Activated CD8-positive, alpha-beta memory T cell treated with anti-CD3 and anti-CD28 coated beads for 36 hours (primary cell): ENCODE results near the gene SPTSSA. TPM values are rescaled to one million over a fixed set of nuclear protein-coding genes. Genes with fewer than 3 reads are reported as not detected.
"Not testable (repeated sequence)": the region's sequence is repeated elsewhere in the genome, so short reads cannot be mapped to it uniquely, and the experiment has no call there.

ENCODE experiments used
- CTCF ChIA-PET: fragments of 350-600 bp; sonication (Branson Sonifier 250); formaldehyde crosslinking; loops from one replicate; lab custom pipeline; 2021; ENCODE audit warnings: antibody characterized with exemption; lab: Charles Lee
- POLR2A ChIA-PET: fragments of 350-600 bp; sonication (Branson Sonifier 250); formaldehyde crosslinking; loops from one replicate; lab custom pipeline; 2021; ENCODE audit warnings: antibody characterized with exemption; lab: Charles Lee
- total RNA-seq, 2 experiments: library from RNA; stranded (reverse); gene quantifications; one replicate each; pipeline ENCODE4 v1.2.3, GENCODE V29; 2021

SPTSSA gene
- total RNA-seq, 2 experiments from 2014 or later, result 13.2 to 13.8 TPM

DNA sequence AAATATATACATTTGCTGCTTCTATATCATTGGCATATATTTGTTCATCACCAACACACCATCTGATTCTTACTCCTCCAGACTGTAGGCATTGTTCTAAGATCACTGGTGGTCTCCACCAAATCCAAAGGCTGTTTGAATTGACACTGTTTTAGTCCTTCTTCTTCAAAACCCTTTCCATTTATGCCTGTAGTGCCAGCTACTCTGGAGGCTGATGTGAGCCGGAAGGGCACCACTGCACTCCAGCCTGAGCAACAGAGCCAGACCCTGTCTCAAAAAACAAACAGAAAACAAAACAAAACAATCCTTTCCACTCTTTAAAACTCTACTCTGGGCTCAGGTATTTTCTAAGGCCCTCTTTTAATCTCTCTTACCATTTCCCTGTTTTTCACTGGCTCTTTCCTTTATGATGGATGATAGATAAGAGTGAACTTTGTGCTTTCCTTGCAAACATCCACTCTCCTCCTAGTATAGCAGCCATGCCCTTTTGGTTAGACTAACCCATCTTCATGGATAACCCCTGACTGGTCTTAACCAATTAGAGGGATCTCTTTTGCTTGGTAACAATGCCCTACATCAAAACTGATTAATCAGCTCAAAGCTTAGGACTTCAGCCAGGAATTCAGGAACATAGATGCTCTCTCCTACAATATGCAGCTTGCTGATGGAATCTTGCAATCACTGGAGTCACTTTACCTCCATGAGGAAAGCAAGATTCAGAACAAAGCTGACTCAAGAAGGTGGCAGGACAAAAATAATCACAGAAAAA, 24.9 kb downstream of the SPTSSA start:
- POLR2A ChIA-PET, result no interaction called here
- CTCF ChIA-PET, result no interaction called here

DNA sequence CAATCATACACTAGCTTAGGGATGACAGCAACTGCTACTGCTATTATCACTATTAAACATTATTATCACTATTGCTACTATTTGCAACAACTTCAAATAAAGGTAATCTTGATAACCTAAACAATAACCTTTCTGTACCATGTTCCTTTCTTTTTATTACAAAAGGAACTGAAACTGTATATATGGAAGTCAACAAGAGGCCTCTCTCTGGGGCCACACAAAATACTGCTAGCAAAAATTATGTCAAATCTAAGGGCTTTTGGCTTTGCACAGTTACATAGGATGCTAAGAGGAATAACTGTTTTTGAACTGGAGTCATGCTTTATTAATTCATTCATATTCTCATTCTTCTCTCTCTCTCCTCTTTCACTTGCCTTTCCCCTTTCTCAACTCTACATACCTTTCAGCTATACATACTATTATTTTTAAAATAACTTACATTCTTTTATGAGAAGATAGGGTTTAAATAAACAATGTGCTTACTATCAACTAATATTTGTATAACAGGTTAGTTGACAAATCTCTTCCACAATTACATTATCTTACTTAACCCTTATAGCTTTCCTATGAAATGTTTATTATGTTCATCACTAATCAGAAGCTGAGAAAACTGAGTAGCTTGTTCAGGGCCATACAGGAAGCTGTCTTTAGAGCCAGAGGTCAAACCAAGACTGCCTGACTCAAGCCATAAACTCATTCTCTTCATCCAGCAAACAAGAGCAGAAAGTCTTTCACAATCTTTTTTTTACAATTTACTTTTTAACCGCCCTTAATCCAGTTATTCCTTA, 25.7 kb downstream of the SPTSSA start:
- ChIA-PET POLR2A (no interaction called here), CTCF (no interaction called here)

DNA sequence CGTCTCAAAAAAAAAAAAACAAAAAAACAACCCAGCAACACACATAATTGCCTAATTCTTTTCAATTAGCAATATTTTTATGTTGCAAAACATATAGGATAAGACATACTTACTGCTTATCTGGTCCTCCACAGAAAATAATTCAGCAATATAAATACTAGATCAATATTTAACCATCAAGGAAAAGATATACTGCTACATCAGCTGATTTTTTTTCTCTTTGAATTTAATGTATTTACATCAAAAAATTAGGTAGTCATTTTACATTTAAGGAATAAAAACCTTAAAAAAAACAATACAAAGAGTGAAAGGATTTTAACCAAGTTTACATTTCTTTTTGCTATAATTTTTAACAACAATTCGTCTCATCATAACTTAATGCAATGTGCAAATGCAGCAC, 28.1 kb downstream of the SPTSSA start:
- ChIA-PET POLR2A (no interaction called here), CTCF (no interaction called here)

DNA sequence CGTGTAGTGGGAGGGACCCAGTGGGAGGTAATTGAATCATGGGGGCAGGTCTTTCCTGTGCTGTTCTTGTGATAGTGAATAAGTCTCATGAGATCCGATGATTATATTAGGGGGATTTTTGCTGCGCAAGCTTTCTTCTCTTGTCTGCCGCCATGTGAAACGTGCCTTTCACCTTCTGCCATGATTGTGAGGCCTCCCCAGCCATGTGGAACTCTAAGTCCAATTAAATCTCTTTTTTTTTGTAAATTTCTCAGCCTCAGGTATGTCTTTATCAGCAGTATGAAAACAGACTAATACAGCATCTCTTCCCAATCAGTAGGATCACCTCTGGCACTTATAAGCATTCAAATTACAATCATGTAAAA, 34.0 kb downstream of the SPTSSA start:
- CTCF ChIA-PET, result interaction anchor here (0.6 kb wide), 1 partner anchor 599 kb away, joined by 3 read pairs; no protein-coding TSS in a partner anchor
- POLR2A ChIA-PET, result not testable (repeated sequence)

DNA sequence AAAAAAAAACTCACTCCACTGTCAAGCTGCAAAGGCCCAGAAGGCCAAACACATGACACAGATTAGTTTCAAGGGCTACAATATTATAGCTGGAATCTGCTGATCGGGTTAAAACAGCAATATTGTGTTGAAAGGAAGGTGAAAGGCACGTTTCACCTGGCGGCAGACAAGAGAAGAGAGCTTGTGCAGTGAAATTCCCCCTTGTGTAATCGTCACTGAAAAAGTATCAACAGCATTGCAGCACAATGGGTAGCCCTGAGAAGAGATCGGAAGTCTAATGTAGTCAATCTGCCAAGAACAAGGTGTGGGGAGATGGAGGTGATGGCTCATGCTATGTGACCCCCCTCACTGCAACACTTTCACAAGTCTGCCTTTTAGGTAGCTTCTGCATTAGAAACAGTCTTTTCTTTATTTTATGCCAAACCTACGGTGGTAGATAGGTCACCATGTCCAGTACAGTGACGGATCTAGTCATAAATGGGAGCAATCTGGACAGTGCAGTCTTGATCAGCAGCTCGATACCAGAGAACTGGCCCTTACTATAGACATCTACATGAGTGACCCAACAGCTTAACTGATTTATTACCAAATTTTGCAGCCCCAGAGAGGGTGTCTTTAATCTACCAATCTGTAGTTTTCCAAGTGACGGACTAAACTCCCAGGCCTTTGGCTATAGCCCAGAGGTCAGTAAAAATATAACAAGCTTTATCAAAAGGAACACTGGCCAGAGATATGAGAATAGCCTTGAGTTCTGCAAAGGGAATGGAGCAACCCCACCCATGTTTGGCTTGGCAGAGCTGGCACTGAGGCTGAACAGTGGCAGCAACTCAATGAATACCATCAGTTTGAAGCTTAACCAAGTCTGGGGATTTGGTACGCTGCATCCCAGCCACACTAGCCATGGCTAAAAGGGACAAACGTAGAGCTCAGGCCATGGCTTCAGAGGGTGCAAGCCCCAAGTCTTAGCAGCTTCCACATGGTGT, 35.4 kb downstream of the SPTSSA start:
- CTCF ChIA-PET, result no interaction called here
- POLR2A ChIA-PET, result no interaction called here

DNA sequence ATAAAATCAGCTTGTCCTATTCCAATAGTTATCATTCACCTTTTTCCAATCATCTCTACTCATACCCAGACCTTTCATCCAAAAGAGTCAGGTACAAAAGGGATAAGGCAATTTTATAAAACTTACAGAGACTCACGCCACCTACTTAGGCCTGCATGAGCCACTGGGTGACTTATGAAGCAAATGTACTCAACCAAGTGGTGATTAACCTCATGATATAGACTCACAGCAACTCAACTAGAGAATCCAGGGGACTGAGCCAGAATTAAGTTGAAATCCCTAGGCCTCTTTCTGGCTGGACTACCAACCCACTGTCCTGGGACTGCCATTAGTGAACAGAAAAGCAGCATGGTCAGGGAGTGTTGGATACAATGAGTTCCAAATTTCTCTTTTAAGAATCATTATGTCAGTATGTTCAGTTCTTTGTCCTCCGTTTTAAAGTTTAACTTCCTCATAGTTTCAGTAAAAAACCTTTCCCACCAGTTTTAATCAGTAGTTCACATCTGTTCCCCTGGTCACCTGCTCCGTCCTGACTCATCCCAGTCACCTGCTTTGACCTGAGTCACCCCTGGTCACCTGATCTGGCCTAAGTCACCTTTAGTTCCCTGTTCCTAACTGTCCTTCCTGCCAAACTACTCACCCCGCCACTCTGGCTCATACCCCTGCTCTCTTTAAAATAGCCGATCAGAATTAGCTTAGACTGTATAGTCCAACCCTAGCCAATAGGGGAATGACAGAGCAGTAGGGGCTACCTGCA, 36.8 kb downstream of the SPTSSA start:
- CTCF ChIA-PET, result no interaction called here
- POLR2A ChIA-PET, result no interaction called here

DNA sequence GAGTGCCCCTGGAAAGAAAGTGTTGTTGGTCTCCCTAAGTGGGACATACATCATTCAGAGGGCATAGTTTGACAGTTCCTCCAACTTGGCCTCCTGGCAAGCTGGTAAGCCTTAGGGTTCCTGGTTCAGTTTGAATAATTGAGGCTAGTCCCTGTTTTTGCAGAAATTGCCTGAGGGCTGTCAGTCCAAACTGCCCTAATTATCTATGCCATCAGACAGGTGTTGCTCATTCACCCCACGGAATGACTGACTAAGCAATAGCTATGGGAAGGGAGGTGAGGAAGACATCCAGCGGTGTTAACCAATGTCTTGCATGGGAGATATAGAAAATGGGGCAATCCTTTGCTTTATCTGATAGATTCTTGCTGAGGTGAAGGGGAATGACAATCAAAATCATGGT, 37.6 kb downstream of the SPTSSA start:
- ChIA-PET POLR2A (no interaction called here), CTCF (no interaction called here)

DNA sequence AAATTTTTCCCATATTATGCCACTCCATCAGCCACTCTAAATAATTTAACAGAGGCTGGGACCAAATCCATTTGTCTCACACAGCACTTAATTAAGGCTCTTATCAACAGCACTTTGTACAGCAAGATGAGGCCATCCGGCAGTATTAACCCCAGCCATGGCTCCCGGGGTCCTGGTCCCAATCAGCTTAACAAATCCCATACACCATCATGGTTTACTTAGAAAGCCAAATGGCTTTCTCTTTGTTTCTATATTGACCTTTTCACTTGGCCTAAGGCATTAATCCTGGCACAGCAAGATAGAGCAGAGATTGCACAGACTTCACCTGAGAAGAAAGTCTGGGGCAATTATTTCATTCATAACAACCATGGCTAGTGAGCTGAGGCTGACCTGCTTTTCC, 38.6 kb downstream of the SPTSSA start:
- CTCF ChIA-PET, result no interaction called here
- POLR2A ChIA-PET, result no interaction called here

DNA sequence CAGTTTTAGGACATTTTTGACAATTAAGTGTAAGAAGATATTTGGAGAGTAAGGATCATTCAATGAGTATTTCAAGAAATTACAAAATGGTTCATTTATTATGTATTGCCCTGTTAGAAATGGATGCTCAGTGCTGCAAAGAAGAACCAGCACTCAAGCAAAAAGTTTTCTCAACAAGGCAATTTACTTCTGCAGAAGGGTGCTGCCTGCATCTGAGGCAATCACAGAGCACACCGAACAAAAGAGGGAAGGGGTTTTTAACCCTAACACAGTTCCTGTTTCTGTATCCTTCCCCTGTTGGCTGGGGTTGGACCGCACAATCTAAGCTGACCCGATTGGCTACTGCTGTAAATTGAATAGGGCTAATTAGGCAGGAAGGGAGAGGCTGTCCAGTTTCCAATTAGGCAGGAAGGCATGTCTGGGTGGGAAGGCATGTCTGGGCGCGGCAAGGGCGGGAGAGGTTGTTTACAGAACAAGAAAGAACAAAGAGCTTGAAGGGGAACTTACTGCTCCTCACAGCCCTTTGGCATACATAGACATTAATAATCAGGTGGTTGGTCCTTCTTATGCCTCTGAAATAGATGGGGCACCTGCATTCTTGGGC, 41.4 kb downstream of the SPTSSA start:
- POLR2A ChIA-PET, result no interaction called here

DNA sequence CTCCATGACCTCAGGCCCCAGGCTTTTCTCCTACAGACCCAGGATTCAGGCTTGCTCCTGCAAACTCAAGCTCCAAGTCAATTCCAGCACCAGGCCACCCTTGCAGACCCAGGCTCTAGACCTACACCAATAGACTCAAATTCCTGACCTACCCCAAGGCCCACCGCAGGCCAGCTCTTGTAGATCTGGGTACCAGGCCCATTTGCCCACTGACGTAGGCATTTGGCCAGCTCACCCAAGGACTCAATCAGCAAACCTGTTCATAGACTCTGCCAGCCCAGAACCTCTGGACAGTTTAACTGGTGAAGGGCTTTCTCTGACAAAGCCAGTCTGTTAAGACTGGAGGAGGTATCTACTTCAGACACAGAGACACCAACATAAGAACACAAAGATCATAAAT, 52.3 kb downstream of the SPTSSA start:
- ChIA-PET POLR2A (no interaction called here), CTCF (no interaction called here)

More for the DNA sequence above, 41.4 kb downstream of the SPTSSA start:
- CTCF ChIA-PET, result no interaction called here

DNA sequence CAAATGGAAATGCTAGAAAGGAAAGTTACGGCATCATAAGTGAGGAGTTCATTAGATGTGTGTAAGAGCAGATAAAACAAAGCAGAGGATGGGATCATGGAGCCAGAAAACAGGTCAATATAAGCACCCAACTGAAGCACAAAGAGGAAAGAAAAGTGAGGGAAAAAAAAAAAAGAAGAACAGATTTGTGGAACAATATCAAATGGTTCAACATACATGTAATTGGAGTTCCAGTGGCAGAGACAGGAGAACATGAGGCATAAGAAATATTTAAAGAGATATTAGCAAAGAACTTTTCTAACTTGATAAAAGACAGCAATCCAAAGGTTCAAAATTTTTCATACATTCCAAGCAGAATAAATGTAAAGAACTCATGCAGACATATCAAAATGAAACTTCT, 54.1 kb downstream of the SPTSSA start:
- POLR2A ChIA-PET, result no interaction called here
- CTCF ChIA-PET, result no interaction called here

DNA sequence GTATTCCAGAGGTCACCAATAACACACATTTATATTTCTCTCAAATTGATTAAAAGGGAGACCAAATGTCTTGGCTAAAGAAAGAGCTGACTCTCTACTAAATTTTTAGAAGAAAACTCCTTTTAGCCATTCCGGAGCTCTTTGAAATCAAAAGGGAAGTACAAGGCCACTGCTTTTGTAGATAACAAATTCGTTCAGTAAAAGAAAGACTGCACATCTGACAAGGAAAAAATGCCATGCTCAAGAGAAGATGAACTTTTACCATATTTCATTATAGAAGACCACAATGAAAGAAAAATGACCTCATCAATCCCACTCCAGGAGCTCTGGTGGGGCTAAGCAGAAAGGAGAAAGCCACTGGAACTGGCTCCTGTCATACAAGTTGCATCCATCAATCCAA, 57.6 kb downstream of the SPTSSA start:
- POLR2A ChIA-PET, result no interaction called here
- CTCF ChIA-PET, result no interaction called here

DNA sequence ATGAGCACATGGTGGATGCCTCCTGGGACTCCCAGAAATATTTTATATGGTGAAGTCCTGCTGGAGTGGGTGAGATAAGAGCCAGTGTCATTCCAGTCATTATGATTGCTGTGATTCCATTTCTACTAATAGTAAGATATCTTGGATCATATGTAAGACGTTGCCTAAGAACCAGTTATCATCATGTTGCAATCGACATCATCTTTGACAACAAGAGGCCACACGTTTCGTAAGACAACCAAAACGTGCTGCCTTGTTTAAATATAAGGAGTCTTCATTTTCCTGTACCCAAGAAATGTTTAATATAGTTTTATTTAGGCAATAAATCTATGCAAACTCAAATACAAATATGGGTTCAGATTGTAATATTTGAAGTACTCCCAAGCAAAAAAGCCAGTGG, 58.4 kb downstream of the SPTSSA start:
- POLR2A ChIA-PET, result no interaction called here
- CTCF ChIA-PET, result no interaction called here

DNA sequence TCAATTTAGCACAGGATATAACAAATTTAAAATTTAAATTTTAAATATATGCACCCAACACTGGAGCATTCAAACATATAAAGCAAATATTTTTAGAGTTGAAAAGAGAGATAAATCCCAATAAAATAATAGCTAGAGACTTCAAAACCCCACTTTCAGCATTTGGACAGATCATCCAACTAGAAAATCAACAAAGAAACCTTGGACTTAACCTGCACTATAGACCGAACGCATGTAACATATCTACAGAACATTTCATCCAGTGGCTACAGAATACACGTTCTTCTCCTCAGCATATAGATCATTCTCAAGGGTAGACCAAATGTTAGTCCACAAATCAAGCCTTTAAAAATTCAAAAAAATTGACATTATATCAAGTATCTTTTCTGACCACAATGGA, 64.0 kb downstream of the SPTSSA start:
- CTCF ChIA-PET, result no interaction called here
- POLR2A ChIA-PET, result no interaction called here

DNA sequence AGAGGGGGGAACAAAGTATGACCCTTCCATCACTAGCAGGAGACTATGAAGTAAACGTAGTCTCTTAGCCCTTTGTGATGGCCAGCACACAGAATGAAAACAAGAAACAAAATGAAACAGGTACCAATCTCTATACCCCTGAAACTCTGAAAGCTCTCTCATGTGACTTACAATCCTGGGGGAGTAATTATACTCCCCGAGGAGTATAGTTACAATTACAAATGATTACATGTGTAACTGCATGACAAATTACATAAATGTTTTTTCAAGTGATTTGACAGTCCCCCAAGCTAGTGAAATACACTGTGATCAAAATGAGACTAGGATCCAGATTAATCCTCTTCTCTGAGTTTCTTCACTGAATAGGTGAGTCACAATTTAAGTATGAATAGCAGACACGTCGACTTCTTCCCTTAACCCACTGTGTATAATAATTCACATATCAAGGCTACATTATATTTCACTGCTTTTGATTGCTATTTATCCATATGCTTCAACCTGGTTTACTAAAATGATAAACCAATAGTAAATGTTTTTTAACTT, 74.0 kb downstream of the SPTSSA start:
- POLR2A ChIA-PET, result no interaction called here
- CTCF ChIA-PET, result interaction anchor here (0.5 kb wide), 1 partner anchor 79 kb away, joined by 4 read pairs; no protein-coding TSS in a partner anchor

DNA sequence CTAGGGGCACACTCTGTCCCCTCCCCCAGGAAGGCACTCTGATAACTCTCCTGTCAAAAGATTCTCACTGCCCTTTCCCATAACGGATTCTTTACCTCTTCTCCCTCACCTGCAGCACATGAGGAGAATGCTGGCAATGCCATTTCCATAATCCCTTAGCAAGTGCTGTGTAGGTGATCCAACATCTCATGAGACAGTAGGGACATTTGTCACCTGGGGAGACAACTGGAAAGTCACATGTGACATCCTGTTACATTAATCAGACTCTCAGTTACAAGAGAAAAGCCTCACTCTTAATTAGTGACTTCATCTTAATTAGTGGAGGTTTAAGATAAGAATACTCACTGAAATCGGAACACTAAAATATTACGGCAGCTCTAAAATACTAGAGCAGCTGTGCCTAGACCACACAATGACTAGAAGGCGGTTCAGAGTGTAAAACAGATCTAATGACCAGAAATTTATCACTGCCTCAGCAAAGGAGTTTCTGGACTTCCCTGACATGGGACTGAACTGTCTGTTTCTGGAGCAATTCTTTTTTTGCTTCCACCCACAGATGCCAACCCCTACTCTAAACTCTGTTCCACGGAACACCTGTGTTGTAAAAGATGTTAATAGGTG, 75.1 kb downstream of the SPTSSA start:
- CTCF ChIA-PET, result no interaction called here
- POLR2A ChIA-PET, result no interaction called here

DNA sequence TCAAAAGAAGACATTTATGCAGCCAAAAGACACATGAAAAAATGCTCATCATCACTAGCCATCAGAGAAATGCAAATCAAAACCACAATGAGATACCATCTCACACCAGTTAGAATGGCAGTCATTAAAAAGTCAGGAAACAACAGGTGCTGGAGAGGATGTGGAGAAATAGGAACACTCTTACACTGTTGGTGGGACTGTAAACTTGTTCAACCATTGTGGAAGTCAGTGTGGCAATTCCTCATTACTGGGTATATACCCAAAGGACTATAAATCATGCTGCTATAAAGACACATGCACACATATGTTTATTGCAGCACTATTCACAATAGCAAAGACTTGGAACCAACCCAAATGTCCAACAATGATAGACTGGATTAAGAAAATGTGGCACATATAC, 76.2 kb downstream of the SPTSSA start:
- CTCF ChIA-PET, POLR2A ChIA-PET: not testable (repeated sequence)

DNA sequence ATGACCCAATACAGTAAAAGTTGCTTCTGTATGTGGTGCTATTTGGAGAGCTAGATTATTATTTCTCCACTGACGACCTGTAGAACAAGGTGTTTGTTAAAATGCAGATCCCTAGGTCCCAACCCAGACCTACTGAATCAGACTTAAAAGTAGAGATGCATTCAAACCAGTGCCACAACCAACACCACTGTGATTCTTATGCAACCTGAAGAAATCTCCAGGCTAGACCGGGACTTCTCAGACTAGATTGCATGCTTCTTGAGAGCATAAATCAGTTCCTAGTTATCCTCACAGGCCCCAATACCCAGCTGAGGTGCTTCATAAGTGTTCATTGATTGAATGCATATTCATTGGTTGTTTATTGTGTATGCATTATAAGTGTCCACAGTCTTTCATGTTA, 78.2 kb downstream of the SPTSSA start:
- ChIA-PET CTCF (no interaction called here), POLR2A (no interaction called here)
